ENCODE data around the gene DHRS9. TPM values are rescaled to one million over a fixed set of nuclear protein-coding genes. Genes with fewer than 3 reads are reported as not detected.
"Not testable (repeated sequence)": the region's sequence is repeated elsewhere in the genome, so short reads cannot be mapped to it uniquely, and the experiment has no call there.

DHRS9 gene
- total and polyA plus RNA-seq, 10 donors, result 2.3 to 10.9 (median 5.3) TPM

DNA sequence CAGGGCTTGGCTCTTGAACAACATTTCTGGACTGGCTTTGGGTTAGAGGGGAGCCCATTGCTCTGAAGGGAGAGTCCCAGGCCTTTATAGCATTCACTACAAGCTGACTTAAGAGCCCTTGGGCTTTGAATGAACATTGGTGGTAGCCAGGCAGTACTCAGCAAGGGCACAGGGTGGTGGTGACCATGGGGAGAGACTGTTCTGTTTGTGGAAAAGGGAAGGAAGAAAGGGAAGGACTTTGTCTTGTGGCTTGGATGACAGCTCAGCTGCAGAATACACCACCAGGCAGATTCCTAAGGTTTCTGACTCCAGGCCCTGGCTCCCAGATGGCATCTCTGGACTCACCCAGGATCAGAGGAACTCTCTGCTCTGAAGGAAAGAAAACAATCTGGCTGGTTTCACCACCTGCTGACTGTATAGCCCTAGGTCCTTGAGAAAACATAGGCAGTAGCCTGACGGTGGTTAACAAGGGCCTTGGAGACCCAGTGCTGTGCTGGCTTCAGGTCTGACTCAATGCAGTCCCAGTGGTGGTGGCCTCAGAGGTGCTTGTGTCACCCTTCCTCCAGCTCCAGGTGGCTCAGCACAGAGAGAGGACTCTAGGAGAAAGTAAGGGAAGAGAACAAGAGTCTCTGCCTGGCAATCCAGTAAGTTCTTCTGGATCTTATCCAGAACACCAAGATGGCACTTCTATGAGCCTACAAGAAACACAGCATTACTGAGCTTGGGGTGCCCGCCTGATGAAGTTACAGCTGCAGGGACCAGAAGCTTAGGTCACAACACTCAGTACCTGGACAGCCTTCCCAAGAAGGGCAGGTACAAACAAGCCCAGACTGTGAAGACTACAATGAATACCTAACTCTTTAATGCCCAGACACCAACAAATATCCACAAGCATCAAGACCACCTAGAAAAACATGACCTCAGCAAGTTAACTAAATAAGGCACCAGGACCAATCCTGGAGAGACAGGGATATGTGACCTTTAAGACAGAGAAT is 21.8 kb upstream of the DHRS9 start:
- no peak overlapping the region for H3K27ac ChIP-seq
- TF ChIP-seq POLR2AphosphoS5 (IDR thresholded peaks at IDR 0.05) (no peak), POLR2A (IDR thresholded peaks at IDR 0.05) (no peak)
- TF ChIP-seq, protein P1, sequence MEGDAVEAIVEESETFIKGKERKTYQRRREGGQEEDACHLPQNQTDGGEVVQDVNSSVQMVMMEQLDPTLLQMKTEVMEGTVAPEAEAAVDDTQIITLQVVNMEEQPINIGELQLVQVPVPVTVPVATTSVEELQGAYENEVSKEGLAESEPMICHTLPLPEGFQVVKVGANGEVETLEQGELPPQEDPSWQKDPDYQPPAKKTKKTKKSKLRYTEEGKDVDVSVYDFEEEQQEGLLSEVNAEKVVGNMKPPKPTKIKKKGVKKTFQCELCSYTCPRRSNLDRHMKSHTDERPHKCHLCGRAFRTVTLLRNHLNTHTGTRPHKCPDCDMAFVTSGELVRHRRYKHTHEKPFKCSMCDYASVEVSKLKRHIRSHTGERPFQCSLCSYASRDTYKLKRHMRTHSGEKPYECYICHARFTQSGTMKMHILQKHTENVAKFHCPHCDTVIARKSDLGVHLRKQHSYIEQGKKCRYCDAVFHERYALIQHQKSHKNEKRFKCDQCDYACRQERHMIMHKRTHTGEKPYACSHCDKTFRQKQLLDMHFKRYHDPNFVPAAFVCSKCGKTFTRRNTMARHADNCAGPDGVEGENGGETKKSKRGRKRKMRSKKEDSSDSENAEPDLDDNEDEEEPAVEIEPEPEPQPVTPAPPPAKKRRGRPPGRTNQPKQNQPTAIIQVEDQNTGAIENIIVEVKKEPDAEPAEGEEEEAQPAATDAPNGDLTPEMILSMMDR (IDR thresholded peaks at IDR 0.05 in 8 of 11, conservative IDR thresholded peaks at IDR 0.05 in 3 of 11), result no peak
- 84 to 96% (median 90%) methylated on average over 2 of the region's 2 CpGs for WGBS, 5 donors
- H3K9me3 ChIP-seq, result peaks cover 0 to 25% (median 17%) of the 10 kb centered on the region in 8 donors
- no peaks in the 10 kb centered on the region for H3K36me3 ChIP-seq
- no peaks in the 10 kb centered on the region for H3K27me3 ChIP-seq (replicated peaks in 1 of 7)
- intact Hi-C loops (cut with DNase I; ENCODE audit: low total_unique reads), result no loop called here
- no peak overlapping the region for H3K4me3 ChIP-seq
- DNase-seq, result no peak
- no peaks in the 10 kb centered on the region for H3K4me1 ChIP-seq

DNA sequence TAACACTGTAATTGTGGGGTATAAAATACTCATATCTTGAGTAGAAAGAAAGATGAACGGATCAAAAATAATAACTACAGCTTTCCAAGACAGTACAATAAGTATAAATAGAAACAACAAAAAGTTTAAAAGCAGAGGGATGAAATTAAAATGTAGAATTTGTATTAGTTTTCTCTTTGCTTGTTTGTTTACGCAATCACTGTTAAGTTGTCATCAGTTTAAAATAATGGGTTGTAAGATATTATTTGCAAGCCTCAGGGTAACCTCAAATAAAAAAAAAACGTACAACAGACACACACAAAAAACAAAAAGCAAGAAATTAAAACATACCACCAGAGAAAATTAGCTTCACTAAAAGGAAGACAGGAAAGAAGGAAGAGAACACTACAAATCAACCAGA is 20.2 kb upstream of the DHRS9 start:
- no peak for DNase-seq
- Histone ChIP-seq H3K9me3 (peaks cover 0 to 23% (median 11%) of the 10 kb centered on the region in 8 donors), H3K27ac (no peak overlapping the region), H3K4me1 (no peaks in the 10 kb centered on the region), H3K36me3 (no peaks in the 10 kb centered on the region), H3K27me3 (replicated peaks in 1 of 7) (no peaks in the 10 kb centered on the region), H3K4me3 (no peak overlapping the region)
- intact Hi-C loops (cut with DNase I; ENCODE audit: low total_unique reads), result no loop called here
- TF ChIP-seq POLR2AphosphoS5 (IDR thresholded peaks at IDR 0.05), result no peak
- 57 to 87% (median 80%) methylated on average over 3 of the region's 3 CpGs for WGBS, 5 donors

DNA sequence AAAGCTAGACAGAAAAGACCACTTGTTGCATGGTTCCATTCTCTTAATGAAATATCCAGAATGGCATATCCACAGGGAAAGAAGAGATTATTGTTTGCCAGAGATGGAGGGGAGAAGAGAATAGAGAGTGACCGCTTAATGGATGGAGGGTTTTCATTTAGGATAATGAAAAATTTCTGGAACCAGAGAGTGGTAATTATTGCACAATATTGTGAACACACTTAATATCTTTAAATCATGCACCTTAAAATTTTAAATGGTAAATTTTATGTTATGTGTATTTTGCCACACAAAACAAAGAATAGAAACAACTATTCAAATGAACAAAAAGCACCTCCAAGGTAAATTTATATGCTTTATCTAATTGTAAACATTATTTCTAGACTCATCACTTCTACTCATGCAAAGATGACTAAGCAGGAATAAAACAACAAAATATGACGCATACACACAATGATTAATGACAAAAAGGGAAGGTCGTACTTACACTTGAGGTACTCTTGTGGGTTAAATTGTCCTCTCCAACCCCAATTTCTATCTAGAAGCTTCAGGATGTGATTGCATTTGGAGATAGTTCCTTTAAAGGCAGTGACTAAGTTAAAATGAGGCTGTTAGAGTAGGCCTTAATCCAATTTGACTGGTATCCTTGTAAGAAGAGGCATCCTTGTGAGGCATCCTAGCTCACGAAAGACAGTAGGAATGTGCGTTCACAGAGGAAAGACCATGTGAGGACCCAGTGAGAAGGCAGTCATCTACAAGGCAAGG is 18.7 kb upstream of the DHRS9 start:
- TF ChIP-seq POLR2AphosphoS5 (IDR thresholded peaks at IDR 0.05) (no peak), POLR2A (IDR thresholded peaks at IDR 0.05) (no peak)
- TF ChIP-seq, protein P1 (IDR thresholded peaks at IDR 0.05 in 8 of 11, conservative IDR thresholded peaks at IDR 0.05 in 3 of 11), result no peak
- Histone ChIP-seq H3K4me3 (no peak overlapping the region), H3K36me3 (no peaks in the 10 kb centered on the region), H3K4me1 (no peaks in the 10 kb centered on the region), H3K27ac (no peak overlapping the region), H3K9me3 (peaks cover 0 to 30% (median 22%) of the 10 kb centered on the region in 8 donors), H3K27me3 (replicated peaks in 1 of 7) (no peaks in the 10 kb centered on the region)
- DNase-seq, result no peak
- intact Hi-C loops (cut with DNase I; ENCODE audit: low total_unique reads), result no loop called here
- 71 to 87% (median 80%) methylated on average over 5 of the region's 5 CpGs for WGBS, 5 donors

DNA sequence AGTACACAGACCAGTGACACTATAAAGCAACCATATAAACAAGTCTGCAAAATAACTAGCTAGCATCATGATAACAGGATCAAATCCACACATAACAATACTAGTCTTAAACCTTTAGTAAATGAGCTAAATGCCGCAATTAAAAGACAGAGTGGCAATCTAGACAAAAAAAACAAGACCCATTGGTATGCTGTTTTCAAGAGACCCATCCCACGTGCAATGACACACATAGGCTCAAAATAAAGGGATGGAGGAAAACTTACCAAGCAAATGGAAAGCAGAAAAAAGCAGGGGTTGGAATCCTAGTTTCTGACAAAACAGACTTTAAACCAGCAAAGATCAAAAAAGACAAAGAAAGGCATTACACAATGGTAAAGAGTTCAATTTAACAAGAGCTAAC is 14.8 kb upstream of the DHRS9 start:
- intact Hi-C loops (cut with DNase I; ENCODE audit: low total_unique reads), result not testable (repeated sequence)
- 87 to 91% (median 88%) methylated on average over 2 of the region's 2 CpGs for WGBS, 5 donors

DNA sequence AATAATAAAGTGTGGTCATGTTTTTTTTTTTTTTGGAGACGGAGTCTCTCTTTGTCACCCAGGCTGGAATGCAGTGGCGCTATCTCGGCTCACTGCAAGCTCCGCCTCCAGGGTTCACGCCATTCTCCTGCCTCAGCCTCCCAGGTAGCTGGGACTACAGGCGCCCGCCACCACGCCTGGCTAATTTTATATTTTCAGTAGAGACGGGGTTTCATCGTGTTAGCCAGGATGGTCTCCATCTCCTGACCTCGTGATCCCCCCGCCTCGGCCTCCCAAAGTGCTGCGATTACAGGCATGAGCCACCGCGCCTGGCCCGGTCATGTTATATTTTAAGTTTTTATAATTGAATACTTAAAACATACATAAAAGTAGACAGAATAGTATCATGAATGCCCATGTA is 5.2 kb upstream of the DHRS9 start:
- H3K27ac ChIP-seq; H3K9me3 ChIP-seq; DNase-seq; intact Hi-C loops (cut with DNase I; ENCODE audit: low total_unique reads); H3K27me3 ChIP-seq (replicated peaks in 1 of 7); H3K4me3 ChIP-seq; H3K36me3 ChIP-seq: not testable (repeated sequence)
- WGBS, 5 donors, result 95 to 99% (median 97%) methylated on average over 17 of the region's 17 CpGs
- H3K4me1 ChIP-seq, result peaks cover 0 to 16% (median 2%) of the 10 kb centered on the region in 6 donors

More for the DNA sequence above, 14.8 kb upstream of the DHRS9 start:
- H3K9me3 ChIP-seq, result peaks cover 0 to 59% (median 44%) of the 10 kb centered on the region in 8 donors
- H3K27me3 ChIP-seq (replicated peaks in 1 of 7); H3K4me3 ChIP-seq; H3K27ac ChIP-seq; H3K4me1 ChIP-seq; H3K36me3 ChIP-seq; DNase-seq: not testable (repeated sequence)
